ENCODE results near the gene NUDT21.
"Not testable (repeated sequence)": the region's sequence is repeated elsewhere in the genome, so short reads cannot be mapped to it uniquely, and the experiment has no call there.

Gene NUDT21

DNA sequence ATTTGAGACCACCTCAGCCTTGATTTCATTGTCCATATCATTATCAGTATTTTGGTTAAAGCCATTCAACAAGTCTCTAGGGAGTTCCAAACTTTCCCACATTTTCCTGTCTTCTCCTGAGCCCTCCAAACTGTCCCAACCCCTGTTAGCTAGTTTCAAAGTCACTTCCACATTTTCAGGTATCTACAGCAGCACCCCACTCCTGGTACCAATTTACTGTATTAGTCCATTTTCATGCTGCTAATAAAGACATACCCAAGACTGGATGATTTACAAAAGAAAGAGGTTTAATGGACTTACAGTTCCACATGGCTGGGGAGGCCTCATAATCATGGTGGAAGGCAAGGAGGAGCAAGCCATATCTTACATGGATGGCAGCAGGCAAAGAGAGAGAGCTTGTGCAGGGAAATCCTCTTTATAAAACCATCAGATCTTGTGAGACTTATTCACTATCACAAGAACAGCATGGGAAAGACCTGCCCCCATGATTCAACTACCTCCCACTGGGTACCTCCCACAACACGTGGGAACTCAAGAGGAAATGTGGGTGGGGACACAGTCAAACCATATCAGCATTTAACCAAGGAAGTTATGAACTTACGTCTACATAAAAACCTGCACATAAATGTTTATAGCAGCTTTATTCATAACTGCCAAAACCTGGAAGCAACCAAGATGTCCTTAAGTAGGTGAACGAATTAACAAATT, 70.2 kb downstream of the NUDT21 start:
- DNase-seq (ENCODE audit: low read depth) = not testable (repeated sequence)
